CD14-positive monocyte (primary cell): ENCODE measurements around the gene ZNF528. TPM values are rescaled to one million over a fixed set of nuclear protein-coding genes. Genes with fewer than 3 reads are reported as not detected.

Experiments used
- DNase-seq, 3 donors: peaks; one replicate each; pipeline ENCODE4 v3.0.0-alpha.2; 2011 to 2022
- H2AFZ ChIP-seq: 2 replicates; pipeline ENCODE4 v1.6.0; 2012; ENCODE audit warnings: mild to moderate bottlenecking, low read depth, low read length, inconsistent platforms; ENCODE audit not compliant: insufficient read depth, poor library complexity, severe bottlenecking
- H3K27ac ChIP-seq, 2 donors: 1 replicate in 1 of 2; 2 replicates in 1 of 2; pipeline ENCODE4 v1.5.1; 2012 to 2013; ENCODE audit warnings: low read length in 2 of 2, control low read depth in 1 of 2, inconsistent platforms in 1 of 2, low read depth in 1 of 2, mild to moderate bottlenecking in 1 of 2
- H3K27me3 ChIP-seq, 2 donors: one replicate each; pipeline versions ENCODE4 v1.6.0 to v1.6.1; 2011 to 2013; ENCODE audit warnings: low read length in 2 of 2; ENCODE audit not compliant: control insufficient read depth in 2 of 2, insufficient read depth in 2 of 2
- H3K36me3 ChIP-seq, 2 donors: replicated peaks in 1 of 2; 1 replicate in 1 of 2; 2 replicates in 1 of 2; pipeline versions ENCODE4 v1.5.1 to v1.6.1; 2012 to 2013; ENCODE audit warnings: low read length in 2 of 2, control low read depth in 1 of 2, inconsistent platforms in 1 of 2, mild to moderate bottlenecking in 1 of 2; ENCODE audit not compliant: insufficient read depth in 2 of 2, control insufficient read depth in 1 of 2
- H3K4me1 ChIP-seq, 2 donors: 1 replicate in 1 of 2; 2 replicates in 1 of 2; pipeline versions ENCODE4 v1.5.1 to v1.6.1; 2012 to 2013; ENCODE audit warnings: low read length in 2 of 2, control low read depth in 1 of 2, inconsistent platforms in 1 of 2, mild to moderate bottlenecking in 1 of 2, moderate library complexity in 1 of 2; ENCODE audit not compliant: insufficient read depth in 2 of 2, control insufficient read depth in 1 of 2
- H3K4me2 ChIP-seq: replicated peaks from 2 replicates; pipeline ENCODE3; 2012; ENCODE audit warnings: low read length, moderate library complexity, mild to moderate bottlenecking; ENCODE audit not compliant: poor library complexity, severe bottlenecking; ENCODE audit errors: extremely low read depth
- H3K4me3 ChIP-seq, 3 experiments: fragments of 200-600 bp in 1 of 3; sonication (generic) in 1 of 3; replicated peaks in 1 of 3; 1 replicate in 2 of 3; 2 replicates in 1 of 3; pipeline ENCODE4 v1.5.1; 2011 to 2013; ENCODE audit warnings: low read length in 3 of 3, mild to moderate bottlenecking in 3 of 3, control low read depth in 2 of 3, low read depth in 2 of 3, inconsistent platforms in 1 of 3, moderate library complexity in 1 of 3
- H3K79me2 ChIP-seq: 2 replicates; pipeline ENCODE4 v1.6.0; 2012; ENCODE audit warnings: mild to moderate bottlenecking, control low read depth, inconsistent platforms, low read length, moderate library complexity; ENCODE audit not compliant: insufficient read depth
- H3K9ac ChIP-seq: 2 replicates; pipeline ENCODE4 v1.6.0; 2017; ENCODE audit warnings: low read length, mild to moderate bottlenecking; ENCODE audit not compliant: insufficient read depth, poor library complexity, severe bottlenecking
- H3K9me3 ChIP-seq, 2 donors: replicated peaks in 1 of 2; 1 replicate in 1 of 2; 2 replicates in 1 of 2; pipeline versions ENCODE4 v1.5.1 to v1.6.1; 2012 to 2013; ENCODE audit warnings: low read length in 2 of 2, control low read depth in 1 of 2; ENCODE audit not compliant: control insufficient read depth in 1 of 2, insufficient read depth in 1 of 2
- H4K20me1 ChIP-seq: 2 replicates; pipeline ENCODE4 v1.6.0; 2012; ENCODE audit warnings: mild to moderate bottlenecking, low read length, control low read depth, moderate library complexity; ENCODE audit not compliant: insufficient read depth
- H3K27ac Mint-ChIP-seq, 7 donors: one replicate each; pipeline ENCODE4 v1.8.0; 2020; ENCODE audit warnings: mild to moderate bottlenecking in 7 of 7, mixed read lengths in 7 of 7, moderate library complexity in 6 of 7, inconsistent platforms in 2 of 7
- H3K27me3 Mint-ChIP-seq, 3 donors: one replicate each; pipeline ENCODE4 v1.8.0; 2021 to 2022; ENCODE audit warnings: low read depth in 3 of 3, mild to moderate bottlenecking in 3 of 3, mixed read lengths in 3 of 3, moderate library complexity in 3 of 3, inconsistent platforms in 1 of 3
- H3K36me3 Mint-ChIP-seq, 2 donors: one replicate each; pipeline ENCODE4 v1.8.0; 2020; ENCODE audit warnings: mixed read lengths in 2 of 2, inconsistent platforms in 1 of 2, mild to moderate bottlenecking in 1 of 2
- H3K4me1 Mint-ChIP-seq: one replicate; pipeline ENCODE4 v1.8.0; 2020; ENCODE audit warnings: mild to moderate bottlenecking, mixed read lengths
- H3K4me3 Mint-ChIP-seq, 2 donors: one replicate each; pipeline ENCODE4 v1.8.0; 2020; ENCODE audit warnings: mild to moderate bottlenecking in 2 of 2, mixed read lengths in 2 of 2, moderate library complexity in 1 of 2
- H3K9me3 Mint-ChIP-seq, 7 donors: one replicate each; pipeline ENCODE4 v1.8.0; 2020 to 2022; ENCODE audit warnings: mixed read lengths in 7 of 7, mild to moderate bottlenecking in 6 of 7, moderate library complexity in 6 of 7, inconsistent platforms in 2 of 7
- WGBS: methylation state at CpG from one replicate; pipeline ENCODE4 v1.1.5; 2013; ENCODE audit warnings: missing lambda C conversion rate; ENCODE audit not compliant: insufficient coverage; 5-methylcytosine and 5-hydroxymethylcytosine counted together
- intact Hi-C, 2 donors: fragments of 100-400 bp; cut with micrococcal nuclease; formaldehyde crosslinking; loops; one replicate each; pipeline versions ENCODE4 v1.15.0 to v1.15.1; 2023
- polyA plus RNA-seq, 3 donors: library from polyadenylated mRNA; depleted of rRNA in 1 of 3; unstranded in 2 of 3; stranded (reverse) in 1 of 3; fragments of 300-500 nt in 2 of 3; fragments of >200 nt in 1 of 3; fragmentation: Illumina TruSeq in 2 of 3; gene quantifications; 1 replicate in 2 of 3; 2 replicates in 1 of 3; pipeline ENCODE4 v1.2.3, GENCODE V29; 2012 to 2021
- TF ChIP-seq, protein P1 (sequence below): fragments of 200-600 bp; IDR thresholded peaks from one replicate; pipeline ENCODE4 v1.8.0; 2022; ENCODE audit warnings: antibody characterized with exemption, mild to moderate bottlenecking

The ZNF528 gene
- polyA plus RNA-seq, 3 donors, result 0.67 to 4.8 (median 0.86) TPM

DNA sequence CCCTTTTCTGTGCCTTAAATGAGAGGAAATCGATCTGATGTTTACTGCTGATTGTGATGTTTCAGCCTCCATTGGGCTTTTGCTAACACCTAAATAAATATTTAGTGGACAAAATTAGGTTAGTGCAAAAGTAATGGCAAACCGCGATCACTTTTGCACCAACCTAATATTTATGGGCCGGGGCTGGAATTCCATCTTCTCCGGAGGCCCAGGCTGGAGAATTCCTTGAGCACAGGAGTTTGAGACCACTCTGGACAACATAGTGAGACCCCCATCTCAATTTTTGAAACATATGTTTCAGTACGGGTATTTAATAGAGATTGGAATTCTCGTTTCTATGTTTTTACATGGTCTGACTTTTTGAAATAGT lies 27.3 kb upstream of the ZNF528 start:
- H2AFZ ChIP-seq, result peak overlapping the region; percentile 89
- no peaks in the 10 kb centered on the region for H4K20me1 ChIP-seq
- H3K4me2 ChIP-seq, result peak overlapping the region; percentile 80
- intact Hi-C loops, result no loop called here
- peak overlapping the region; percentile 57 to 83 (median 79) for H3K4me3 ChIP-seq
- H3K27me3 Mint-ChIP-seq, result peaks cover 0 to 2% (median 0%) of the 10 kb centered on the region in 3 donors
- H3K9me3 ChIP-seq, result peaks cover 78 to 80% of the 10 kb centered on the region in 2 donors
- peaks cover 47 to 99% (median 92%) of the 10 kb centered on the region in 7 donors for H3K9me3 Mint-ChIP-seq
- H3K9ac ChIP-seq, result peak overlapping the region; percentile 75
- TF ChIP-seq, protein P1, sequence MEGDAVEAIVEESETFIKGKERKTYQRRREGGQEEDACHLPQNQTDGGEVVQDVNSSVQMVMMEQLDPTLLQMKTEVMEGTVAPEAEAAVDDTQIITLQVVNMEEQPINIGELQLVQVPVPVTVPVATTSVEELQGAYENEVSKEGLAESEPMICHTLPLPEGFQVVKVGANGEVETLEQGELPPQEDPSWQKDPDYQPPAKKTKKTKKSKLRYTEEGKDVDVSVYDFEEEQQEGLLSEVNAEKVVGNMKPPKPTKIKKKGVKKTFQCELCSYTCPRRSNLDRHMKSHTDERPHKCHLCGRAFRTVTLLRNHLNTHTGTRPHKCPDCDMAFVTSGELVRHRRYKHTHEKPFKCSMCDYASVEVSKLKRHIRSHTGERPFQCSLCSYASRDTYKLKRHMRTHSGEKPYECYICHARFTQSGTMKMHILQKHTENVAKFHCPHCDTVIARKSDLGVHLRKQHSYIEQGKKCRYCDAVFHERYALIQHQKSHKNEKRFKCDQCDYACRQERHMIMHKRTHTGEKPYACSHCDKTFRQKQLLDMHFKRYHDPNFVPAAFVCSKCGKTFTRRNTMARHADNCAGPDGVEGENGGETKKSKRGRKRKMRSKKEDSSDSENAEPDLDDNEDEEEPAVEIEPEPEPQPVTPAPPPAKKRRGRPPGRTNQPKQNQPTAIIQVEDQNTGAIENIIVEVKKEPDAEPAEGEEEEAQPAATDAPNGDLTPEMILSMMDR, result no peak
- H3K27me3 ChIP-seq, result no peaks in the 10 kb centered on the region
- no peaks in the 10 kb centered on the region for H3K79me2 ChIP-seq
- peak overlapping the region; percentile 92 to 96 for H3K4me3 Mint-ChIP-seq
- peaks cover 8 to 10% of the 10 kb centered on the region in 2 donors for H3K4me1 ChIP-seq
- no CpG with 5 or more reads among the region's 7 CpGs for WGBS
- peaks cover 8 to 33% of the 10 kb centered on the region in 2 donors for H3K36me3 ChIP-seq
- DNase-seq, result no peak
- peaks cover 23 to 28% of the 10 kb centered on the region in 2 donors for H3K36me3 Mint-ChIP-seq
- peak overlapping the region in 6 of 7 donors; percentile 92 to 97 (median 95) for H3K27ac Mint-ChIP-seq
- H3K27ac ChIP-seq, result peak overlapping the region; percentile 78 to 91
- H3K4me1 Mint-ChIP-seq, result peaks cover 13% of the 10 kb centered on the region

DNA sequence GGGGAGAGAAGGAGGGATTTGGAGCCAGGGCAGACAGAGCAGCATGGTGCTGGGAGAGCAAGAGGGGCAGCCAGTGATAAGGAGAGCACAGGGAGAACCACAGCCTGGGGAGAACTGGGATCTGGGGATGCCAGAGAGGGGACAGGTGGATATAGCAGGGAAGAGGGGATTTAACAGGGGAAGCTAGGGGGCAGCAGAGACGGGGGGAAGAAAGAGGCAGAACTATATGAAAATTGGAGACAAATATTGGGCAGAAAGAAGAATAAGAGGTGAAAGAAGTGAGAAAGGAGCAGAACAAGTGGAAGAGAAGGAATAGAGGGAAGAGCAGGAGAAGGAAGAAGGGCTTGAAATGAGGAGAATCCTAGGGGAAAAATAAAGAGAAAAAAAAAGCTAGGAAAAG lies 6.5 kb upstream of the ZNF528 start:
- H3K36me3 Mint-ChIP-seq, result peaks cover 3 to 4% of the 10 kb centered on the region in 2 donors
- H3K4me3 Mint-ChIP-seq, result no peak overlapping the region

More for the DNA sequence above, 6.5 kb upstream of the ZNF528 start:
- no peak overlapping the region for H3K4me2 ChIP-seq
- no peak overlapping the region for H3K27ac ChIP-seq
- H3K4me1 ChIP-seq, result no peaks in the 10 kb centered on the region
- Mint-ChIP-seq H3K9me3 (peaks cover 54 to 96% (median 92%) of the 10 kb centered on the region in 7 donors), H3K27me3 (peaks cover 0 to 3% (median 0%) of the 10 kb centered on the region in 3 donors), H3K4me1 (no peaks in the 10 kb centered on the region), H3K27ac (no peak overlapping the region)
- no peak overlapping the region for H3K4me3 ChIP-seq
- WGBS, result 76% methylated on average over 1 of the region's 1 CpG
- H3K36me3 ChIP-seq, result no peaks in the 10 kb centered on the region
- TF ChIP-seq, protein P1, result no peak
- H4K20me1 ChIP-seq, result no peaks in the 10 kb centered on the region
- no peak overlapping the region for H3K9ac ChIP-seq
- H3K9me3 ChIP-seq, result peaks cover 82 to 98% of the 10 kb centered on the region in 2 donors
- no peaks in the 10 kb centered on the region for H3K79me2 ChIP-seq
- no peaks in the 10 kb centered on the region for H3K27me3 ChIP-seq
- no peak overlapping the region for H2AFZ ChIP-seq
- intact Hi-C loops, result no loop called here
- DNase-seq, result no peak
